PC-9 (cell line): ENCODE measurements around the gene EPB41L4A. TPM values are rescaled to one million over a fixed set of nuclear protein-coding genes. Genes with fewer than 3 reads are reported as not detected.

Source experiments
- BruUV-seq: library from RNA; stranded (reverse); fragments of 400-500 nt; replicated peaks from 2 replicates; lab custom pipeline; 2021; lab: Mats Ljungman, UMichigan
- CTCF ChIA-PET: fragments of 300-600 bp; sonication (Branson Sonifier 250); formaldehyde crosslinking; loops from one replicate; lab custom pipeline; 2022; ENCODE audit warnings: antibody characterized with exemption; lab: Charles Lee
- POLR2A ChIA-PET: fragments of 300-600 bp; sonication (Branson Sonifier 250); formaldehyde crosslinking; loops from one replicate; lab custom pipeline; 2022; ENCODE audit warnings: antibody characterized with exemption; ENCODE audit not compliant: unreplicated experiment; lab: Charles Lee
- DNase-seq, 2 experiments: peaks; one replicate each; pipeline versions ENCODE4 v3.0.0 to v3.0.0-alpha.2; 2015 to 2022; ENCODE audit warnings: mixed read lengths in 1 of 2
- H2AFZ ChIP-seq: fragments of 200-600 bp; sonication (generic); 2 replicates; pipeline ENCODE4 v1.8.1; 2017; ENCODE audit warnings: antibody characterized with exemption
- H3F3A ChIP-seq: fragments of 200-600 bp; sonication (generic); 2 replicates; pipeline ENCODE4 v1.8.1; 2017; ENCODE audit warnings: antibody characterized with exemption, mild to moderate bottlenecking, low read depth; ENCODE audit not compliant: insufficient read depth
- H3K27ac ChIP-seq: fragments of 200-600 bp; sonication (generic); 2 replicates; pipeline ENCODE4 v1.6.1; 2016; ENCODE audit warnings: mixed run types
- H3K27me3 ChIP-seq: fragments of 200-600 bp; sonication (generic); 2 replicates; pipeline ENCODE4 v1.6.1; 2016; ENCODE audit warnings: low read depth, mixed run types; ENCODE audit not compliant: insufficient read depth
- H3K36me3 ChIP-seq: fragments of 200-600 bp; sonication (generic); 2 replicates; pipeline ENCODE4 v1.6.1; 2016; ENCODE audit warnings: low read depth, mixed run types
- H3K4me1 ChIP-seq: fragments of 200-600 bp; sonication (generic); replicated peaks from 2 replicates; pipeline ENCODE4 v1.6.1; 2016; ENCODE audit warnings: mixed run types; ENCODE audit not compliant: insufficient read depth
- H3K4me2 ChIP-seq: fragments of 200-600 bp; sonication (generic); 2 replicates; pipeline ENCODE4 v1.6.1; 2017; ENCODE audit warnings: mixed run types
- H3K4me3 ChIP-seq: fragments of 200-600 bp; sonication (generic); 2 replicates; pipeline ENCODE4 v1.6.1; 2016; ENCODE audit warnings: mixed run types
- H3K79me2 ChIP-seq: fragments of 200-600 bp; sonication (generic); 2 replicates; pipeline ENCODE4 v1.6.1; 2017; ENCODE audit warnings: low read depth, mixed run types
- H3K9me2 ChIP-seq: fragments of 200-600 bp; sonication (generic); 2 replicates; pipeline ENCODE4 v1.8.1; 2017; ENCODE audit warnings: mild to moderate bottlenecking; ENCODE audit not compliant: insufficient read depth
- H3K9me3 ChIP-seq: fragments of 200-600 bp; sonication (generic); 2 replicates; pipeline ENCODE4 v1.8.1; 2016; ENCODE audit warnings: low read depth; ENCODE audit not compliant: insufficient read depth
- H4K20me1 ChIP-seq: fragments of 200-600 bp; sonication (generic); 2 replicates; pipeline ENCODE4 v1.8.1; 2017; ENCODE audit not compliant: insufficient read depth
- CTCF ChIP-seq: fragments of 200-600 bp; sonication (generic); conservative IDR thresholded peaks from 2 replicates; pipeline ENCODE4 v1.6.1; 2017; ENCODE audit warnings: mixed run types, antibody characterized with exemption, mild to moderate bottlenecking, moderate library complexity
- EZH2 ChIP-seq: fragments of 200-600 bp; sonication (generic); IDR thresholded peaks from 2 replicates; pipeline ENCODE4 v1.8.0; 2017; ENCODE audit warnings: antibody characterized with exemption, low read depth
- intact Hi-C: fragments of 100-400 bp; cut with micrococcal nuclease; formaldehyde crosslinking; loops from one replicate; pipeline ENCODE4 v1.10.0; 2022; ENCODE audit not compliant: unreplicated experiment
- total RNA-seq: library from RNA; stranded (reverse); gene quantifications from 2 replicates; pipeline ENCODE4 v1.2.3, GENCODE V29; 2021

EPB41L4A gene
- total RNA-seq, 1 experiment from 2014 or later: 9.4 TPM

DNA sequence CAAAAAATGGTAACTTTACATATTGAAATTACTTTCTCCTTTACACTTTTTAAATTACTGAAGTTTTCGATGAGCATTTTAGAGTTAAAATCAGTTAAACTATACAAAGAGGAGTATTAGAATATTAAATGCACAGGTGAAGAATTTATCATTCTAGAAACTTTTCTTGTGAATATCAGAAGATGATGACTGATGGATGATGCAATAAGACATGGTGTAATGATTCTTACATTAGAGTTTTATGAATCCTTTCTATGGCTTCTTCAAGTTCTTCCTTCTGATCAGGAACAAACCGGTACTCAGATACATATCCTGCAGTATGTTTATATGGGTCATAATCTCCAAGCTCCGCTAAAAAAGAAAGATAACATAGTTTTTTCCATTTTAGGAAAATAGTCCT, 154.4 kb downstream of the EPB41L4A start:
- Histone ChIP-seq H2AFZ (no peak overlapping the region), H3K27me3 (no peaks in the 10 kb centered on the region), H3K36me3 (no peaks in the 10 kb centered on the region), H3K4me3 (no peak overlapping the region), H3K9me3 (no peaks in the 10 kb centered on the region), H3K9me2 (no peaks in the 10 kb centered on the region), H3K79me2 (no peaks in the 10 kb centered on the region), H3F3A (no peaks in the 10 kb centered on the region), H3K27ac (no peak overlapping the region), H3K4me1 (no peaks in the 10 kb centered on the region), H4K20me1 (no peaks in the 10 kb centered on the region), H3K4me2 (no peak overlapping the region)
- intact Hi-C loops: no loop called here
- ChIA-PET CTCF (no interaction called here), POLR2A (no interaction called here)
- DNase-seq: no peak
- BruUV-seq: no TSS peak
- TF ChIP-seq EZH2: no peak
- TF ChIP-seq CTCF: no peak

- Histone ChIP-seq H2AFZ (no peak overlapping the region), H3K79me2 (no peaks in the 10 kb centered on the region), H3K27me3 (no peaks in the 10 kb centered on the region), H3K4me3 (no peak overlapping the region), H3K4me1 (no peaks in the 10 kb centered on the region), H3F3A (no peaks in the 10 kb centered on the region), H3K36me3 (no peaks in the 10 kb centered on the region), H3K27ac (no peak overlapping the region), H3K9me3 (no peaks in the 10 kb centered on the region), H3K9me2 (no peaks in the 10 kb centered on the region), H4K20me1 (no peaks in the 10 kb centered on the region), H3K4me2 (no peak overlapping the region)
- DNase-seq: no peak
- no TSS peak for BruUV-seq
- ChIA-PET POLR2A (no interaction called here), CTCF (no interaction called here)
- TF ChIP-seq CTCF (no peak), EZH2 (no peak)
- intact Hi-C loops: no loop called here
These were observed 154.9 kb downstream of the EPB41L4A start for GRCh38 chr5:112264151-112264550.

DNA sequence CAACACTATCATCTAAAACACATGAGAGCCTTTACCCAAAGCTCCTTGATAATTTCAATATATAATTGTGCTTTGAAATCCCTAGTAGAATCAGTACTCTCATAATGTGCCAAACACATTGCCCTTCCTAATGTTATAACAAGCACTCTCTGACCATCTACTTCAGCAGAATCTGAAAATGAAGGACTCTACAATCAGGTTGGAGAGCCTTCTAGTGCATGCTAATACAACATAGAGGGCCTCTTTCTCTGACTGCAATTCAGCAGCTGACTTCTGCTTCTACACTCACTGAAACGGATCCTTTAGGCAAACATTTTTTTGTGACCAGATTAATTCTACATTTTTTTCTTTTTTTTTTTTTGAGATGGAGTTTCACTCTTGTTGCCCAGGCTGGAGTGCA, 155.6 kb downstream of the EPB41L4A start:
- DNase-seq: no peak
- no peaks in the 10 kb centered on the region for H3K36me3 ChIP-seq
- no peaks in the 10 kb centered on the region for H3K4me1 ChIP-seq
- H3K27me3 ChIP-seq: no peaks in the 10 kb centered on the region
- no peak overlapping the region for H3K4me2 ChIP-seq
- TF ChIP-seq CTCF: no peak
- TF ChIP-seq EZH2: no peak
- no peak overlapping the region for H3K27ac ChIP-seq
- intact Hi-C loops: no loop called here
- no peaks in the 10 kb centered on the region for H4K20me1 ChIP-seq
- POLR2A ChIA-PET: no interaction called here
- no peaks in the 10 kb centered on the region for H3K79me2 ChIP-seq
- H3K4me3 ChIP-seq: no peak overlapping the region
- no peaks in the 10 kb centered on the region for H3F3A ChIP-seq
- no peaks in the 10 kb centered on the region for H3K9me2 ChIP-seq
- no peak overlapping the region for H2AFZ ChIP-seq
- CTCF ChIA-PET: no interaction called here
- BruUV-seq: no TSS peak
- no peaks in the 10 kb centered on the region for H3K9me3 ChIP-seq
